Esophagus muscularis mucosa (tissue), 3 donors: ENCODE measurements around the gene ARL11.

Source experiments
- EP300 ChIP-seq: sonication (generic); formaldehyde crosslinking; IDR thresholded peaks from one replicate; pipeline ENCODE4 v1.6.1; 2017; ENCODE audit warnings: antibody characterized with exemption
- TF ChIP-seq, protein P1 (sequence below), 3 experiments: fragments of 200-600 bp in 2 of 3; fragments of 450-650 bp in 1 of 3; sonication (generic) in 2 of 3; IDR thresholded peaks; one replicate each; pipeline ENCODE4 v1.5.1; 2017 to 2019; ENCODE audit warnings: antibody characterized with exemption in 3 of 3, mild to moderate bottlenecking in 2 of 3, moderate library complexity in 1 of 3

DNA sequence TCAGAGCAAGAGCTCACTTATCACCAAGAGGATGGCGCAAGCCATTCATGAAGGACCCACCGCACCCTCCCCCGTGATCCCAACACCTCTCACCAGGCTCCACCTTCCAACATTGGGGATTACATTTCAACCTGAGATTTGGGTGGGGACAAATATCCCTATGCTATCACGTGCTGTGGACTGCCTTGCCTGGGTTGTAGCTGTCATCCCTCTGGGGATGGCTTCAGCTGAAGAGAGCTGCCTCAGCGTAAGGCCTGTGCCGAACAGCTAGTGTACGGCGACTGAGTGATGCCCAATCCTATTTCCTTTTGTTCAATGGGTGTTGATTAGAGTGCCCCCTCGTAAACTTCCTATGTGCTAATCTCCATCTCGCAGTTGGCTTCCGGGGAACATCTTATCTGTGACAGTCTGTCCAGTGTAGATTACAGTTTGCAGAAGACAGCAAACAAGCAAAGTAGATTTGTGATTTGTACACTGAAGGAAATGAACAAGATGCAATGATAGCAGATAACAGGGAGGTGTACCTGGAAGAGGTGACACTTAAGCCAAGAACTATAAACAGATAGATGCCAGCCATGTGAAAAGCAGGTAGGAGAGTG is 31.2 kb upstream of the ARL11 start:
- TF ChIP-seq, protein P1, sequence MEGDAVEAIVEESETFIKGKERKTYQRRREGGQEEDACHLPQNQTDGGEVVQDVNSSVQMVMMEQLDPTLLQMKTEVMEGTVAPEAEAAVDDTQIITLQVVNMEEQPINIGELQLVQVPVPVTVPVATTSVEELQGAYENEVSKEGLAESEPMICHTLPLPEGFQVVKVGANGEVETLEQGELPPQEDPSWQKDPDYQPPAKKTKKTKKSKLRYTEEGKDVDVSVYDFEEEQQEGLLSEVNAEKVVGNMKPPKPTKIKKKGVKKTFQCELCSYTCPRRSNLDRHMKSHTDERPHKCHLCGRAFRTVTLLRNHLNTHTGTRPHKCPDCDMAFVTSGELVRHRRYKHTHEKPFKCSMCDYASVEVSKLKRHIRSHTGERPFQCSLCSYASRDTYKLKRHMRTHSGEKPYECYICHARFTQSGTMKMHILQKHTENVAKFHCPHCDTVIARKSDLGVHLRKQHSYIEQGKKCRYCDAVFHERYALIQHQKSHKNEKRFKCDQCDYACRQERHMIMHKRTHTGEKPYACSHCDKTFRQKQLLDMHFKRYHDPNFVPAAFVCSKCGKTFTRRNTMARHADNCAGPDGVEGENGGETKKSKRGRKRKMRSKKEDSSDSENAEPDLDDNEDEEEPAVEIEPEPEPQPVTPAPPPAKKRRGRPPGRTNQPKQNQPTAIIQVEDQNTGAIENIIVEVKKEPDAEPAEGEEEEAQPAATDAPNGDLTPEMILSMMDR (IDR thresholded peaks at IDR 0.05): no peak
- no peak for TF ChIP-seq EP300
